GM12801 (cell line): ENCODE data around the gene NUDT17.

Source experiments
- CTCF ChIP-seq: IDR thresholded peaks from one replicate; pipeline ENCODE4 v1.5.1; 2011; ENCODE audit warnings: control low read depth; ENCODE audit not compliant: insufficient read length; ENCODE audit errors: extremely low read depth

NUDT17 gene

DNA sequence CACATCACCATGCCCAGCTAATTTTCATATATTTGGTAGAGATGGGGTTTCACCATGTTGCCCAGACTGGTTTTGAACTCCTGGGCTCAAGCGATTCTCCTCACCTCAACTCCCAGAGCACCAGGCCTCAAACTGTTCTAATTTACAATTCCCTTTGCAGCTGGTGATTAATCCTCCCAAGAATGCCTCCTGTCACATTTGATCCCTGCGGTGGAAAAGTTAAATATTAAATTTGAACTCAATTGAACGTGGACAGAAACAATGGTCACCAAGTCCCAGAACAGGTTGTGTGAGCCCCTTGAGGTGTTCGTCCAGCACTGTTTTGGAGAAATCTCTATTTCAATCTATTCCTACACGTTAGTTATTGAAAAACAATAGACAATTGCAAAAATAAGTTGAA is 42.2 kb downstream of the NUDT17 start:
- no peak for TF ChIP-seq CTCF

DNA sequence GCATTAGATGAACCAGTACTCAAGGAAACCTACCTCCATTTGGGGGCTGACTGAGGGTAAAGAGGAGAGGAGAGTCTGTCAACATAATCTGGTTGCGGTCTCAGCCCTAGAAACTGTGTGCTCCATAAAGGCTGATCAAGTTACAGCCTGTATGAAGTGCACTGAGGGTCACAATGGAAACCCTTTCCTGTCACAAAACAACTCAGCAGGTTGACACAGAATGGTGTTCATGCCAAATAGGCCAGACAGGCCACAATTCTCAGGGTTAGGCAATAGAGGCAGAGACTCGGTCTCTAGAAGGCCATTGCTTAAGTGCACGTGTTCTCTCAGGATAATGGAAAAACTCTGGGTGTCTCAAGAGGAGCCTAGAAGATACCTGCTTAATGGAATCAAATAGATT is 44.3 kb downstream of the NUDT17 start:
- TF ChIP-seq CTCF: no peak

GRCh38 chr1:145891143-145891542 is 45.7 kb downstream of the NUDT17 start:
- no peak for TF ChIP-seq CTCF

DNA sequence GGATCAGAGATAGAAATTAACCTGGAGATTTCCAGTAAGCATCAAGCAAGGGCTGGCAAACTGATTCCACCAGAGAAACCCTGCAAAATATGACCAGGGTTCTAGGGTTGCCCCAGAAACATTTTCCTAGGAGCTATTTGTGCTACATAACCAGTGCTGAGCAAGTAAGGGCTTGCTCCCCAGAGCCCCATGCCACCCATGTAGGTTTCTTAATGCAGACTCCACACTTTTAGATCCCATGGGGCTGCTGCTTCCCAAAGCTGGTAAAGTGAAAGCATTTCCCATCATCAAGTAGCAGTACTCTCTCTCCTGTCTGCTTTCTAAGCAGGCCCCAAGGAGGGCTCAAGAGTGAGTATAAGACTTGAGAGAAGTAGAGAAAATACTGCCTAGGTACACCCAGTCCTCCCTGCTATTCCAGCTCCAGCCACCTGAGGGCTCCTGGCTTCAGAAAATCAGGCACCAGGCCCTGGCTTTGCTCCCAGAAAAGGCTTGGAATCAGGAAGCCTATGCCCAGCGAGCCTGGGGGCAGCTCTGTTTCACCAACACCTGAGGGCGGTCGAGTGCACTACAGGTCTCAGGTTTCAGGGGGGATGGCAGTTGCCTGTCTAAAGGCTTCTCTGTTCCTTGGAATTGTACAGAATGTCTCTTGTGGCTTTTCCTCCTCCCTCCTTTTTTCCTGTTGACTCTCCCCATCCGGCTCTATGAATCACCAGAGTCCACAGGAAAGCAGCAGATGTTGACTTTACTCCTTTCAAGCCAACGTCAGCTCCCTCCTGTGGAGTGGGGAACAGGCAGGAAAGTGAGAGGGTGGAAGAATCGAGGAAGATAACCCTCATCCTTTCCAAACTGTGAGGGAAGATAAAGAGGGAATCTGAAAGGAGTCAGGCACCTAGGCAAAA is 46.4 kb downstream of the NUDT17 start:
- TF ChIP-seq CTCF: no peak

- TF ChIP-seq CTCF: no peak
Observed at GRCh38 chr1:145892486-145893087, 47.2 kb downstream of the NUDT17 start.

GRCh38 chr1:145893306-145894055 is 48.1 kb downstream of the NUDT17 start:
- no peak for TF ChIP-seq CTCF

- TF ChIP-seq CTCF: no peak
Observed at GRCh38 chr1:145895471-145895870, 50.0 kb downstream of the NUDT17 start.
